K562 (cell line): ENCODE results near the gene UBE2A. TPM values are rescaled to one million over a fixed set of nuclear protein-coding genes. Genes with fewer than 3 reads are reported as not detected.

Experiments used
- ARID1B ChIP-seq: fragments of 450-650 bp; IDR thresholded peaks from 2 replicates; pipeline ENCODE4 v1.6.1; 2016; ENCODE audit warnings: antibody characterized with exemption, mild to moderate bottlenecking, inconsistent platforms
- ARID2 ChIP-seq: fragments of 450-650 bp; IDR thresholded peaks from 2 replicates; pipeline ENCODE4 v1.6.1; 2017; ENCODE audit warnings: antibody characterized with exemption, mild to moderate bottlenecking
- BHLHE40 ChIP-seq: IDR thresholded peaks from 2 replicates; pipeline ENCODE4 v1.6.1; 2011; ENCODE audit warnings: low read length, improper control_type of control experiment
- ELF2 ChIP-seq: fragments of 250-450 bp; sonication (Bioruptor Pico); IDR thresholded peaks from 2 replicates; pipeline ENCODE4 v1.5.0; 2021; ENCODE audit warnings: mild to moderate bottlenecking
- GABPA ChIP-seq: fragments of 200-800 bp; sonication (Bioruptor generic); conservative IDR thresholded peaks from 2 replicates; pipeline ENCODE4 v1.6.1; 2016; ENCODE audit warnings: low read depth, missing genetic modification characterization, missing compliant biosample characterization
- HNRNPUL1 ChIP-seq: fragments of 200-400 bp; formaldehyde crosslinking; IDR thresholded peaks from 2 replicates; pipeline ENCODE4 v1.6.1; 2017; ENCODE audit warnings: low read length
- MAFG ChIP-seq: fragments of 450-650 bp; conservative IDR thresholded peaks from 2 replicates; pipeline ENCODE4 v1.6.1; 2016; ENCODE audit warnings: missing genetic modification characterization, missing compliant biosample characterization
- MEF2A ChIP-seq: IDR thresholded peaks from 2 replicates; pipeline ENCODE4 v1.6.1; 2011; ENCODE audit warnings: low read depth, mild to moderate bottlenecking, low read length, moderate library complexity; ENCODE audit not compliant: control insufficient read depth
- MTA1 ChIP-seq: fragments of 450-650 bp; IDR thresholded peaks from 2 replicates; pipeline ENCODE4 v1.6.1; 2017; ENCODE audit warnings: borderline replicate concordance
- NUFIP1 ChIP-seq: fragments of 450-650 bp; IDR thresholded peaks from 2 replicates; pipeline ENCODE4 v1.6.1; 2018; ENCODE audit not compliant: partially characterized antibody
- SIN3B ChIP-seq: fragments of 450-650 bp; IDR thresholded peaks from 2 replicates; pipeline ENCODE4 v1.6.1; 2017; ENCODE audit warnings: low read depth, mild to moderate bottlenecking, moderate library complexity
- TBP ChIP-seq: optimal IDR thresholded peaks from 2 replicates; pipeline ENCODE3; 2011; ENCODE audit warnings: low read depth, low read length, improper control_type of control experiment
- TGIF2 ChIP-seq: sonication (generic); formaldehyde crosslinking; IDR thresholded peaks from 2 replicates; pipeline ENCODE4 v1.8.1; 2022; ENCODE audit warnings: mild to moderate bottlenecking, missing genetic modification reagents, moderate library complexity
- TRIM24 ChIP-seq, 2 experiments: fragments of 450-650 bp; IDR thresholded peaks; 2 replicates each; pipeline ENCODE4 v1.6.1; 2016
- ZBTB8A ChIP-seq: fragments of 450-650 bp; IDR thresholded peaks from 2 replicates; pipeline ENCODE4 v1.6.1; 2018; ENCODE audit warnings: mild to moderate bottlenecking, moderate library complexity; ENCODE audit not compliant: partially characterized antibody
- polyA plus RNA-seq, 8 experiments: library from polyadenylated mRNA; depleted of rRNA in 4 of 8; stranded (reverse) in 5 of 8; unstranded in 3 of 8; fragments of >200 nt; fragmentation: Nextera tagmentation in 2 of 8; fragmentation: Illumina TruSeq in 1 of 8; extraction: Ambion mirVana in 2 of 8; extraction: Trizol in 1 of 8; gene quantifications; 2 replicates each; pipeline versions ENCODE4 v1.2.1 to v1.2.3, GENCODE V29; 2011 to 2014; ENCODE audit warnings: inconsistent platforms in 1 of 8, missing spikeins in 1 of 8
- total RNA-seq, 7 experiments: library from RNA; depleted of rRNA in 6 of 7; stranded (reverse); fragments of >200 nt in 6 of 7; fragmentation: Illumina TruSeq in 2 of 7; extraction: Trizol in 2 of 7; gene quantifications; 2 replicates each; pipeline versions ENCODE4 v1.2.1 to v1.2.3, GENCODE V29; 2011 to 2021; ENCODE audit warnings: low replicate concordance in 1 of 7
- TF ChIP-seq, protein P1 (sequence below): sonication (generic); formaldehyde crosslinking; IDR thresholded peaks from 2 replicates; pipeline ENCODE4 v1.8.0; 2022; ENCODE audit warnings: mild to moderate bottlenecking, missing genetic modification reagents
- TF ChIP-seq, protein P2 (sequence below): fragments of 250-450 bp; sonication (Bioruptor Pico); IDR thresholded peaks from 2 replicates; pipeline ENCODE4 v1.8.0; 2022; ENCODE audit warnings: moderate library complexity, mild to moderate bottlenecking, inconsistent platforms
- TF ChIP-seq, protein P3 (sequence below): sonication (generic); formaldehyde crosslinking; IDR thresholded peaks from 2 replicates; pipeline ENCODE4 v1.8.1; 2022; ENCODE audit warnings: missing genetic modification reagents
- TF ChIP-seq, protein P4 (sequence below): fragments of 250-450 bp; sonication (Bioruptor Pico); IDR thresholded peaks from 2 replicates; pipeline ENCODE4 v1.8.0; 2021; ENCODE audit warnings: moderate library complexity, mild to moderate bottlenecking, inconsistent platforms
- TF ChIP-seq, protein P5 (sequence below): sonication (generic); formaldehyde crosslinking; IDR thresholded peaks from 2 replicates; pipeline ENCODE4 v1.8.0; 2022; ENCODE audit warnings: mild to moderate bottlenecking, missing genetic modification reagents, borderline replicate concordance
- TF ChIP-seq, protein P6 (sequence below), 3 experiments: IDR thresholded peaks in 2 of 3; conservative IDR thresholded peaks in 1 of 3; 2 replicates each; pipeline ENCODE4 v1.5.1; 2011 to 2012; ENCODE audit warnings: low read length in 3 of 3, mild to moderate bottlenecking in 3 of 3, control low read depth in 2 of 3, improper control_type of control experiment in 1 of 3, inconsistent platforms in 1 of 3, low read depth in 1 of 3, mixed read lengths in 1 of 3, moderate library complexity in 1 of 3; ENCODE audit not compliant: insufficient read depth in 2 of 3

The UBE2A gene
- total and polyA plus RNA-seq, 9 of the 15 experiments (the other 6 are each of a cell fraction or from before 2014, with no cell fraction given): 21.6 to 87.6 (median 47.8) TPM

DNA sequence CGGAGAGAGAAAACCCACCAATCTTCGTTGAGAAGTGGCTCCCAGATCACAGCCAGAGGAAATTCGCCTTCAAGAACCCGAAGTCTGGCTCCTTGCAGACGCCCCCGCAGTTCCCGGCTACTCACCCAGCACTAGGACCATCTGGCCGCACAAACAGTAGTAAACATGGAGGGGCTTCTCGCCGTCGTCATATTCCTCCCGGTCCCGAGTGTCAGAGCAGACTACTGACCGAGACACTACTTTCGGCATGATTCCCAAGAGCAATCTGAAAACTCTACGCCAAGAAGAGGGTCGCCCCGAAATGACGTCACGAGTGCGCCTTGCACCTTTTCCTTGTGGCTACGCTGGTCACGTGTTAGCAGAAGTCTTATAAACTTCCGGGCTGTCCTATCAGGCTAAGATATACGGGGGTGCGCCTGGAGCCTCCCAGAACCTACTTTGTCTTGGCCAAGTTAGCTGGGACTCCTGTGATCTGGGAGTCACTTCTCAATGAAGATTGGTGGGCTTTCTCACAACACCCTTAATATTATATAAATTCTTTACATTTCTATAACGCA, 9.2 kb upstream of the UBE2A start, which contains the start of gene STEEP1 (continued):
- TF ChIP-seq, protein P1, sequence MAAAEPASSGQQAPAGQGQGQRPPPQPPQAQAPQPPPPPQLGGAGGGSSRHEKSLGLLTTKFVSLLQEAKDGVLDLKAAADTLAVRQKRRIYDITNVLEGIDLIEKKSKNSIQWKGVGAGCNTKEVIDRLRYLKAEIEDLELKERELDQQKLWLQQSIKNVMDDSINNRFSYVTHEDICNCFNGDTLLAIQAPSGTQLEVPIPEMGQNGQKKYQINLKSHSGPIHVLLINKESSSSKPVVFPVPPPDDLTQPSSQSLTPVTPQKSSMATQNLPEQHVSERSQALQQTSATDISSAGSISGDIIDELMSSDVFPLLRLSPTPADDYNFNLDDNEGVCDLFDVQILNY (CRISPR knock-in tag): no peak
- TF ChIP-seq, protein P2, sequence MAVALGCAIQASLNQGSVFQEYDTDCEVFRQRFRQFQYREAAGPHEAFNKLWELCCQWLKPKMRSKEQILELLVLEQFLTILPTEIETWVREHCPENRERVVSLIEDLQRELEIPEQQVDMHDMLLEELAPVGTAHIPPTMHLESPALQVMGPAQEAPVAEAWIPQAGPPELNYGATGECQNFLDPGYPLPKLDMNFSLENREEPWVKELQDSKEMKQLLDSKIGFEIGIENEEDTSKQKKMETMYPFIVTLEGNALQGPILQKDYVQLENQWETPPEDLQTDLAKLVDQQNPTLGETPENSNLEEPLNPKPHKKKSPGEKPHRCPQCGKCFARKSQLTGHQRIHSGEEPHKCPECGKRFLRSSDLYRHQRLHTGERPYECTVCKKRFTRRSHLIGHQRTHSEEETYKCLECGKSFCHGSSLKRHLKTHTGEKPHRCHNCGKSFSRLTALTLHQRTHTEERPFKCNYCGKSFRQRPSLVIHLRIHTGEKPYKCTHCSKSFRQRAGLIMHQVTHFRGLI (CRISPR knock-in tag): no peak
- TF ChIP-seq ZBTB8A (no peak), MTA1 (peak; percentile 99), NUFIP1 (no peak), MEF2A (no peak), BHLHE40 (peak; percentile 93), ARID2 (no peak), HNRNPUL1 (no peak), TGIF2 (no peak), GABPA (peak; percentile 76), MAFG (tag) (no peak), ARID1B (peak; percentile 7; the same call in 1 of the 2 replicates), TRIM24 (IDR thresholded peaks at IDR 0.05) (peak in 1 of 2 experiments; percentile 20; a peak in 1 of 4 replicates), TBP (peak; percentile 66), SIN3B (peak; percentile 93), ELF2 (CRISPR knock-in tag) (peak; percentile 56; the same call in 1 of the 2 replicates)
- TF ChIP-seq, protein P3, sequence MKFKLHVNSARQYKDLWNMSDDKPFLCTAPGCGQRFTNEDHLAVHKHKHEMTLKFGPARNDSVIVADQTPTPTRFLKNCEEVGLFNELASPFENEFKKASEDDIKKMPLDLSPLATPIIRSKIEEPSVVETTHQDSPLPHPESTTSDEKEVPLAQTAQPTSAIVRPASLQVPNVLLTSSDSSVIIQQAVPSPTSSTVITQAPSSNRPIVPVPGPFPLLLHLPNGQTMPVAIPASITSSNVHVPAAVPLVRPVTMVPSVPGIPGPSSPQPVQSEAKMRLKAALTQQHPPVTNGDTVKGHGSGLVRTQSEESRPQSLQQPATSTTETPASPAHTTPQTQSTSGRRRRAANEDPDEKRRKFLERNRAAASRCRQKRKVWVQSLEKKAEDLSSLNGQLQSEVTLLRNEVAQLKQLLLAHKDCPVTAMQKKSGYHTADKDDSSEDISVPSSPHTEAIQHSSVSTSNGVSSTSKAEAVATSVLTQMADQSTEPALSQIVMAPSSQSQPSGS (CRISPR knock-in tag): no peak
- TF ChIP-seq, protein P4, sequence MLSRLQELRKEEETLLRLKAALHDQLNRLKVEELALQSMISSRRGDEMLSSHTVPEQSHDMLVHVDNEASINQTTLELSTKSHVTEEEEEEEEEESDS (CRISPR knock-in tag): no peak
- TF ChIP-seq, protein P5, sequence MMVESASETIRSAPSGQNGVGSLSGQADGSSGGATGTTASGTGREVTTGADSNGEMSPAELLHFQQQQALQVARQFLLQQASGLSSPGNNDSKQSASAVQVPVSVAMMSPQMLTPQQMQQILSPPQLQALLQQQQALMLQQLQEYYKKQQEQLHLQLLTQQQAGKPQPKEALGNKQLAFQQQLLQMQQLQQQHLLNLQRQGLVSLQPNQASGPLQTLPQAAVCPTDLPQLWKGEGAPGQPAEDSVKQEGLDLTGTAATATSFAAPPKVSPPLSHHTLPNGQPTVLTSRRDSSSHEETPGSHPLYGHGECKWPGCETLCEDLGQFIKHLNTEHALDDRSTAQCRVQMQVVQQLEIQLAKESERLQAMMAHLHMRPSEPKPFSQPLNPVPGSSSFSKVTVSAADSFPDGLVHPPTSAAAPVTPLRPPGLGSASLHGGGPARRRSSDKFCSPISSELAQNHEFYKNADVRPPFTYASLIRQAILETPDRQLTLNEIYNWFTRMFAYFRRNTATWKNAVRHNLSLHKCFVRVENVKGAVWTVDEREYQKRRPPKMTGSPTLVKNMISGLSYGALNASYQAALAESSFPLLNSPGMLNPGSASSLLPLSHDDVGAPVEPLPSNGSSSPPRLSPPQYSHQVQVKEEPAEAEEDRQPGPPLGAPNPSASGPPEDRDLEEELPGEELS (CRISPR knock-in tag): no peak
- TF ChIP-seq, protein P6, sequence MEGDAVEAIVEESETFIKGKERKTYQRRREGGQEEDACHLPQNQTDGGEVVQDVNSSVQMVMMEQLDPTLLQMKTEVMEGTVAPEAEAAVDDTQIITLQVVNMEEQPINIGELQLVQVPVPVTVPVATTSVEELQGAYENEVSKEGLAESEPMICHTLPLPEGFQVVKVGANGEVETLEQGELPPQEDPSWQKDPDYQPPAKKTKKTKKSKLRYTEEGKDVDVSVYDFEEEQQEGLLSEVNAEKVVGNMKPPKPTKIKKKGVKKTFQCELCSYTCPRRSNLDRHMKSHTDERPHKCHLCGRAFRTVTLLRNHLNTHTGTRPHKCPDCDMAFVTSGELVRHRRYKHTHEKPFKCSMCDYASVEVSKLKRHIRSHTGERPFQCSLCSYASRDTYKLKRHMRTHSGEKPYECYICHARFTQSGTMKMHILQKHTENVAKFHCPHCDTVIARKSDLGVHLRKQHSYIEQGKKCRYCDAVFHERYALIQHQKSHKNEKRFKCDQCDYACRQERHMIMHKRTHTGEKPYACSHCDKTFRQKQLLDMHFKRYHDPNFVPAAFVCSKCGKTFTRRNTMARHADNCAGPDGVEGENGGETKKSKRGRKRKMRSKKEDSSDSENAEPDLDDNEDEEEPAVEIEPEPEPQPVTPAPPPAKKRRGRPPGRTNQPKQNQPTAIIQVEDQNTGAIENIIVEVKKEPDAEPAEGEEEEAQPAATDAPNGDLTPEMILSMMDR (IDR thresholded peaks at IDR 0.05 in 2 of 3, conservative IDR thresholded peaks at IDR 0.05 in 1 of 3; ENCODE audit: insufficient read depth in 2 of 3, low read depth in 1 of 3, low read length in 3 of 3): no peak
